Measurements from ENCODE around the gene SCGB1C1. TPM values are rescaled to one million over a fixed set of nuclear protein-coding genes. Genes with fewer than 3 reads are reported as not detected.

The SCGB1C1 gene
- polyA plus RNA-seq, 1 donor (not counting 4 experiments of a cell fraction or from before 2014, with no cell fraction given), result not detected

- Histone ChIP-seq H3K4me2 (ENCODE audit: control insufficient read depth, extremely low read depth, insufficient read depth, low read depth, low read length) (no peak overlapping the region), H3K4me1 (ENCODE audit: control insufficient read depth, extremely low read depth, insufficient read depth, low read length) (peaks cover 8% of the 10 kb centered on the region), H2AFZ (ENCODE audit: control insufficient read depth, low read length) (no peak overlapping the region), H3K4me3 (ENCODE audit: control insufficient read depth in 2 of 3, extremely low read depth in 1 of 3, insufficient read depth in 2 of 3, low read depth in 1 of 3, low read length in 3 of 3) (no peak overlapping the region), H3K36me3 (ENCODE audit: control insufficient read depth in 2 of 2, extremely low read depth in 1 of 2, insufficient read depth in 2 of 2, low read length in 2 of 2) (peaks cover 27% of the 10 kb centered on the region in 2 experiments), H3K79me2 (ENCODE audit: control insufficient read depth, insufficient read depth, low read length) (peaks cover 41% of the 10 kb centered on the region), H3K9ac (ENCODE audit: control insufficient read depth, extremely low read depth, insufficient read depth, low read length) (no peak overlapping the region), H4K20me1 (ENCODE audit: control insufficient read depth, extremely low read depth, insufficient read depth, low read length) (peaks cover 8% of the 10 kb centered on the region), H3K9me3 (ENCODE audit: control insufficient read depth, low read depth, low read length) (no peaks in the 10 kb centered on the region), H3K27ac (ENCODE audit: control insufficient read depth, insufficient read depth, low read length) (no peak overlapping the region), H3K9me1 (ENCODE audit: control insufficient read depth, extremely low read depth, insufficient read depth, low read length) (peaks cover 2% of the 10 kb centered on the region), H3K27me3 (ENCODE audit: control insufficient read depth, extremely low read depth, insufficient read depth, low read length) (no peaks in the 10 kb centered on the region)
- FAIRE-seq (no peak), DNase-seq (ENCODE audit: low read depth, low spot score) (no peak)
- TF ChIP-seq CTCF (optimal IDR thresholded peaks at IDR 0.05 in 1 of 3, IDR thresholded peaks at IDR 0.05 in 1 of 3, conservative IDR thresholded peaks at IDR 0.05 in 1 of 3; ENCODE audit: extremely low read depth in 1 of 3, insufficient read depth in 2 of 3, low read length in 3 of 3) (no peak), EZH2 (IDR thresholded peaks at IDR 0.05; ENCODE audit: low read length) (no peak)
- dilution Hi-C loops (cut with MboI; ENCODE audit: extremely low pct_ligation_motif_present, low sequenced_read_pairs), result no loop called here
Observed at GRCh38 chr11:203056-203944, 10.4 kb downstream of the SCGB1C1 start.

GRCh38 chr11:203945-204586 is 11.2 kb downstream of the SCGB1C1 start:
- no peak overlapping the region for H3K4me3 ChIP-seq (ENCODE audit: control insufficient read depth in 2 of 3, extremely low read depth in 1 of 3, insufficient read depth in 2 of 3, low read depth in 1 of 3, low read length in 3 of 3)
- H3K79me2 ChIP-seq (ENCODE audit: control insufficient read depth, insufficient read depth, low read length), result peaks cover 44% of the 10 kb centered on the region
- H3K4me1 ChIP-seq (ENCODE audit: control insufficient read depth, extremely low read depth, insufficient read depth, low read length), result peaks cover 8% of the 10 kb centered on the region
- peaks cover 8% of the 10 kb centered on the region for H4K20me1 ChIP-seq (ENCODE audit: control insufficient read depth, extremely low read depth, insufficient read depth, low read length)
- H3K9ac ChIP-seq (ENCODE audit: control insufficient read depth, extremely low read depth, insufficient read depth, low read length), result no peak overlapping the region
- no peak for TF ChIP-seq CTCF (optimal IDR thresholded peaks at IDR 0.05 in 1 of 3, IDR thresholded peaks at IDR 0.05 in 1 of 3, conservative IDR thresholded peaks at IDR 0.05 in 1 of 3; ENCODE audit: extremely low read depth in 1 of 3, insufficient read depth in 2 of 3, low read length in 3 of 3)
- TF ChIP-seq EZH2 (IDR thresholded peaks at IDR 0.05; ENCODE audit: low read length), result no peak
- no peaks in the 10 kb centered on the region for H3K9me3 ChIP-seq (ENCODE audit: control insufficient read depth, low read depth, low read length)
- H2AFZ ChIP-seq (ENCODE audit: control insufficient read depth, low read length), result no peak overlapping the region
- H3K27me3 ChIP-seq (ENCODE audit: control insufficient read depth, extremely low read depth, insufficient read depth, low read length), result no peaks in the 10 kb centered on the region
- FAIRE-seq (no peak), DNase-seq (ENCODE audit: low read depth, low spot score) (no peak)
- H3K4me2 ChIP-seq (ENCODE audit: control insufficient read depth, extremely low read depth, insufficient read depth, low read depth, low read length), result no peak overlapping the region
- H3K27ac ChIP-seq (ENCODE audit: control insufficient read depth, insufficient read depth, low read length), result no peak overlapping the region
- H3K9me1 ChIP-seq (ENCODE audit: control insufficient read depth, extremely low read depth, insufficient read depth, low read length), result peaks cover 2% of the 10 kb centered on the region
- dilution Hi-C loops (cut with MboI; ENCODE audit: extremely low pct_ligation_motif_present, low sequenced_read_pairs), result no loop called here
- H3K36me3 ChIP-seq (ENCODE audit: control insufficient read depth in 2 of 2, extremely low read depth in 1 of 2, insufficient read depth in 2 of 2, low read length in 2 of 2), result peaks cover 27% of the 10 kb centered on the region in 2 experiments
